ENCODE results near the gene RACGAP1.

GRCh38 chr12:50052964-50053363 is 27.7 kb upstream of the RACGAP1 start:
- no peak for TF ChIP-seq ZNF274 (IDR thresholded peaks at IDR 0.05; ENCODE audit: low read depth, low read length)
- TF ChIP-seq SUZ12 (IDR thresholded peaks at IDR 0.05; ENCODE audit: extremely low read depth, insufficient read depth, insufficient read length) = no peak

Data from NT2/D1 (cell line).